Activated naive CD4-positive, alpha-beta T cell treated with anti-CD3 and anti-CD28 coated beads, Interleukin-2, amount 10 ng/mL, durations not matched to agents 7 days and 5 days (primary cell): ENCODE results near the gene RIC1.
"Not testable (repeated sequence)": the region's sequence is repeated elsewhere in the genome, so short reads cannot be mapped to it uniquely, and the experiment has no call there.

Experiments
- CTCF ChIA-PET: fragments of 350-600 bp; sonication (Branson Sonifier 250); formaldehyde crosslinking; loops from one replicate; lab custom pipeline; 2021; ENCODE audit warnings: antibody characterized with exemption; lab: Charles Lee
- DNase-seq: peaks from one replicate; pipeline ENCODE4 v3.0.0-alpha.2; 2020
- H3K27ac Mint-ChIP-seq: one replicate; pipeline ENCODE4 v1.8.0; 2021; ENCODE audit warnings: mild to moderate bottlenecking, moderate library complexity, mixed read lengths
- H3K27me3 Mint-ChIP-seq: one replicate; pipeline ENCODE4 v1.8.0; 2021; ENCODE audit warnings: mild to moderate bottlenecking, mixed read lengths
- H3K36me3 Mint-ChIP-seq: one replicate; pipeline ENCODE4 v1.8.0; 2021; ENCODE audit warnings: mixed read lengths
- H3K4me1 Mint-ChIP-seq: one replicate; pipeline ENCODE4 v1.8.0; 2021; ENCODE audit warnings: mixed read lengths
- H3K4me3 Mint-ChIP-seq: one replicate; pipeline ENCODE4 v1.8.0; 2021; ENCODE audit warnings: mild to moderate bottlenecking, moderate library complexity, mixed read lengths
- H3K9me3 Mint-ChIP-seq: one replicate; pipeline ENCODE4 v1.8.0; 2021; ENCODE audit warnings: mixed read lengths

Gene RIC1

GRCh38 chr9:5651246-5651645, 22.3 kb downstream of the RIC1 start:
- CTCF ChIA-PET, result no interaction called here
- peaks cover 62% of the 10 kb centered on the region for H3K9me3 Mint-ChIP-seq
- H3K27me3 Mint-ChIP-seq, result no peaks in the 10 kb centered on the region

GRCh38 chr9:5652821-5653220, 23.9 kb downstream of the RIC1 start:
- no peak overlapping the region for H3K4me3 Mint-ChIP-seq
- no peak for DNase-seq
- peaks cover 47% of the 10 kb centered on the region for H3K36me3 Mint-ChIP-seq
- H3K27ac Mint-ChIP-seq, result no peak overlapping the region
- no peaks in the 10 kb centered on the region for H3K4me1 Mint-ChIP-seq
- H3K9me3 Mint-ChIP-seq, result peaks cover 53% of the 10 kb centered on the region
- CTCF ChIA-PET, result no interaction called here
- H3K27me3 Mint-ChIP-seq, result no peaks in the 10 kb centered on the region

More at GRCh38 chr9:5651246-5651645, 22.3 kb downstream of the RIC1 start:
- Mint-ChIP-seq H3K4me3 (no peak overlapping the region), H3K4me1 (no peaks in the 10 kb centered on the region), H3K27ac (peak overlapping the region; percentile 58), H3K36me3 (peaks cover 46% of the 10 kb centered on the region)
- DNase-seq, result no peak

GRCh38 chr9:5662804-5663203, 33.9 kb downstream of the RIC1 start:
- Mint-ChIP-seq H3K4me1 (peaks cover 24% of the 10 kb centered on the region), H3K36me3 (peaks cover 70% of the 10 kb centered on the region), H3K9me3 (peaks cover 44% of the 10 kb centered on the region)
- not testable (repeated sequence) for H3K27ac Mint-ChIP-seq, H3K27me3 Mint-ChIP-seq, DNase-seq, H3K4me3 Mint-ChIP-seq
- CTCF ChIA-PET, result interaction anchor here (1.1 kb wide), 1 partner anchor 9 kb away, joined by 3 read pairs; no protein-coding TSS in a partner anchor

- no peak for DNase-seq
- Mint-ChIP-seq H3K9me3 (peaks cover 40% of the 10 kb centered on the region), H3K4me3 (no peak overlapping the region), H3K36me3 (peaks cover 69% of the 10 kb centered on the region), H3K27me3 (no peaks in the 10 kb centered on the region), H3K27ac (no peak overlapping the region), H3K4me1 (peaks cover 26% of the 10 kb centered on the region)
- CTCF ChIA-PET, result interaction anchor here (1.2 to 1.8 kb wide), 2 partner anchors 10 to 65 kb away, joined by 4 to 5 read pairs; no protein-coding TSS in a partner anchor
These were observed 36.2 kb downstream of the RIC1 start for GRCh38 chr9:5665059-5665458.

GRCh38 chr9:5667391-5667790, 38.5 kb downstream of the RIC1 start:
- Mint-ChIP-seq H3K36me3 (peaks cover 50% of the 10 kb centered on the region), H3K27ac (no peak overlapping the region), H3K27me3 (no peaks in the 10 kb centered on the region), H3K4me1 (peaks cover 37% of the 10 kb centered on the region), H3K9me3 (peaks cover 20% of the 10 kb centered on the region), H3K4me3 (no peak overlapping the region)
- no peak for DNase-seq
- CTCF ChIA-PET, result no interaction called here

- H3K27me3 Mint-ChIP-seq, result no peaks in the 10 kb centered on the region
- peaks cover 30% of the 10 kb centered on the region for H3K36me3 Mint-ChIP-seq
- no peak overlapping the region for H3K27ac Mint-ChIP-seq
- no peak for DNase-seq
- H3K9me3 Mint-ChIP-seq, result no peaks in the 10 kb centered on the region
- H3K4me1 Mint-ChIP-seq, result peaks cover 34% of the 10 kb centered on the region
- no peak overlapping the region for H3K4me3 Mint-ChIP-seq
- CTCF ChIA-PET, result no interaction called here
These were observed 41.2 kb downstream of the RIC1 start for GRCh38 chr9:5670079-5670478.

- no peak overlapping the region for H3K27ac Mint-ChIP-seq
- H3K4me3 Mint-ChIP-seq, result no peak overlapping the region
- H3K4me1 Mint-ChIP-seq, result peaks cover 28% of the 10 kb centered on the region
These were observed 42.9 kb downstream of the RIC1 start for GRCh38 chr9:5671711-5672353.

GRCh38 chr9:5675046-5675445, 46.1 kb downstream of the RIC1 start:
- H3K4me3 Mint-ChIP-seq, CTCF ChIA-PET, H3K27ac Mint-ChIP-seq, H3K36me3 Mint-ChIP-seq, DNase-seq, H3K27me3 Mint-ChIP-seq, H3K9me3 Mint-ChIP-seq: not testable (repeated sequence)
- H3K4me1 Mint-ChIP-seq, result peaks cover 19% of the 10 kb centered on the region

More at GRCh38 chr9:5671711-5672353, 42.9 kb downstream of the RIC1 start:
- no peaks in the 10 kb centered on the region for H3K27me3 Mint-ChIP-seq
- DNase-seq, result peak; percentile 56
- H3K36me3 Mint-ChIP-seq, result peaks cover 19% of the 10 kb centered on the region
- CTCF ChIA-PET, result interaction anchor here (0.6 to 1.3 kb wide), 3 partner anchors 9 to 605 kb away, joined by 3 to 4 read pairs (median 3); no protein-coding TSS in a partner anchor
- no peaks in the 10 kb centered on the region for H3K9me3 Mint-ChIP-seq

- Mint-ChIP-seq H3K9me3 (peaks cover 29% of the 10 kb centered on the region), H3K36me3 (peaks cover 32% of the 10 kb centered on the region)
- H3K4me1 Mint-ChIP-seq, H3K4me3 Mint-ChIP-seq, H3K27me3 Mint-ChIP-seq, CTCF ChIA-PET, DNase-seq, H3K27ac Mint-ChIP-seq: not testable (repeated sequence)
These were observed 54.7 kb downstream of the RIC1 start for GRCh38 chr9:5683591-5683990.

- Mint-ChIP-seq H3K36me3 (peaks cover 32% of the 10 kb centered on the region), H3K27ac (no peak overlapping the region), H3K9me3 (peaks cover 29% of the 10 kb centered on the region), H3K4me3 (no peak overlapping the region), H3K27me3 (no peaks in the 10 kb centered on the region), H3K4me1 (peaks cover 3% of the 10 kb centered on the region)
- CTCF ChIA-PET, result no interaction called here
- no peak for DNase-seq
These were observed 55.2 kb downstream of the RIC1 start for GRCh38 chr9:5684101-5684500.

- Mint-ChIP-seq H3K4me1 (no peaks in the 10 kb centered on the region), H3K27ac (no peak overlapping the region), H3K9me3 (peaks cover 6% of the 10 kb centered on the region), H3K4me3 (no peak overlapping the region), H3K27me3 (no peaks in the 10 kb centered on the region), H3K36me3 (peaks cover 18% of the 10 kb centered on the region)
- CTCF ChIA-PET, result no interaction called here
- no peak for DNase-seq
These were observed 59.2 kb downstream of the RIC1 start for GRCh38 chr9:5688109-5688508.

GRCh38 chr9:5690278-5690677, 61.4 kb downstream of the RIC1 start:
- CTCF ChIA-PET, result no interaction called here
- H3K36me3 Mint-ChIP-seq, result peaks cover 7% of the 10 kb centered on the region
- no peaks in the 10 kb centered on the region for H3K9me3 Mint-ChIP-seq
- no peak overlapping the region for H3K27ac Mint-ChIP-seq
- no peak overlapping the region for H3K4me3 Mint-ChIP-seq
- H3K27me3 Mint-ChIP-seq, result no peaks in the 10 kb centered on the region
- H3K4me1 Mint-ChIP-seq, result no peaks in the 10 kb centered on the region
- DNase-seq, result no peak

- no peaks in the 10 kb centered on the region for H3K27me3 Mint-ChIP-seq
- H3K4me1 Mint-ChIP-seq, result no peaks in the 10 kb centered on the region
- no peak for DNase-seq
- H3K36me3 Mint-ChIP-seq, result peaks cover 12% of the 10 kb centered on the region
- no peak overlapping the region for H3K4me3 Mint-ChIP-seq
- peaks cover 2% of the 10 kb centered on the region for H3K9me3 Mint-ChIP-seq
- CTCF ChIA-PET, result interaction anchor here (0.5 kb wide), 1 partner anchor 786 kb away, joined by 3 read pairs; no protein-coding TSS in a partner anchor
- no peak overlapping the region for H3K27ac Mint-ChIP-seq
These were observed 67.0 kb downstream of the RIC1 start for GRCh38 chr9:5695860-5696259.

- Mint-ChIP-seq H3K36me3 (peaks cover 13% of the 10 kb centered on the region), H3K27ac (no peak overlapping the region), H3K4me3 (no peak overlapping the region), H3K27me3 (no peaks in the 10 kb centered on the region), H3K4me1 (no peaks in the 10 kb centered on the region), H3K9me3 (peaks cover 2% of the 10 kb centered on the region)
- CTCF ChIA-PET, result no interaction called here
- no peak for DNase-seq
These were observed 68.0 kb downstream of the RIC1 start for GRCh38 chr9:5696884-5697283.

GRCh38 chr9:5698004-5698403, 69.1 kb downstream of the RIC1 start:
- DNase-seq, result no peak
- Mint-ChIP-seq H3K9me3 (peaks cover 5% of the 10 kb centered on the region), H3K36me3 (peaks cover 18% of the 10 kb centered on the region), H3K27ac (no peak overlapping the region), H3K27me3 (no peaks in the 10 kb centered on the region), H3K4me1 (no peaks in the 10 kb centered on the region), H3K4me3 (no peak overlapping the region)
- CTCF ChIA-PET, result no interaction called here
